GM12892 (cell line): ENCODE results near the gene ZEB1.

Experiments used
- POLR2A ChIP-seq: IDR thresholded peaks from 2 replicates; pipeline ENCODE4 v1.6.1; 2011; ENCODE audit warnings: low read depth, low read length, control low read depth
- POLR2AphosphoS5 ChIP-seq: IDR thresholded peaks from 2 replicates; pipeline ENCODE4 v1.6.1; 2011; ENCODE audit warnings: low read depth, low read length, control low read depth
- TAF1 ChIP-seq: IDR thresholded peaks from 2 replicates; pipeline ENCODE4 v1.6.1; 2011; ENCODE audit warnings: low read depth, mild to moderate bottlenecking, control low read depth, low read length, borderline replicate concordance

- TF ChIP-seq POLR2A, result no peak
- TF ChIP-seq POLR2AphosphoS5, result no peak
- TF ChIP-seq TAF1, result no peak
Observed at GRCh38 chr10:31528831-31529230, 209.8 kb downstream of the ZEB1 start.
